ENCODE data around the gene EPHA8.

EPHA8 gene

DNA sequence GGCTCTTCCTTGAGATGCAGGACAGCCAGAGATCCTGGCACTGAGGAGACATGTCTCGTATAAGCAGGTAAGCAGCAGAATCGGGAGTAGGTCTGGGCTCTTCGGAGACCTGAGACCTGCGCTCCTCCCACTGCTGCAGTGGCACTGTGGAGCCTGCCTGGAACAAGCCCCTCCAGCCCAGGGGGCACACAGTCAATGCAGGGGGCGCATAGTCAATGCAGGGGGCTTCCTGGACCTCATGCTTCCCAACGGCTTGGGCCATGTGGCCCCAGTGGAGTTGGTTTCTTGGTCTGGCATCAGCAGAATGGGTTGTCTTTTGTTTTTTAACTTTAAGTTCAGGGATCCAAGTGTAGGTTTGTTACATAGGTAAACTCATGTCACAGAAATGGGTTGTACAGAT lies 27.9 kb upstream of the EPHA8 start:
- in situ Hi-C loops (cut with MboI; ENCODE audit: low sequenced_read_pairs), result no loop called here

DNA sequence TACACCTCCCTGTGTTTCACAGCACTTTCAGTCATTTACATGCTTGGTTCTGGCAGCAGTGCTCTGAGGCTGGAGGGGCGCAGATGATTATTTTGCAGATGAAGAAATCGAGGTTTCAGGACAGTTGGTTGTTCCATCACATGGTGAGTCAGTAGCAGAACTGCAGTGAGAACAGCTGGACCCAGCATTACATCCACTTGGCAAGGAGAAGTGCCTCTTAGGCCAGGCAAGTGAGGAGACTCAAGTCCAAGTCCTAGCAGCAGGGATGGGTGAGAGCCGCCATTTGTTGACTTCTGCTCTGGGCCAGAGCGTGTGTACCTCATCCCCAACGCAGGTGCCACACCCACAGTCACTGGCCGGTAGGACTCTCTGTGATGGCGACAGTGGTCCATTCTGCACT lies 26.8 kb upstream of the EPHA8 start:
- in situ Hi-C loops (cut with MboI; ENCODE audit: low sequenced_read_pairs), result no loop called here

GRCh38 chr1:22537441-22538139 lies 25.7 kb upstream of the EPHA8 start:
- in situ Hi-C loops (cut with MboI; ENCODE audit: low sequenced_read_pairs), result no loop called here

- in situ Hi-C loops (cut with MboI; ENCODE audit: low sequenced_read_pairs), result no loop called here
Observed at GRCh38 chr1:22539510-22540118, 23.7 kb upstream of the EPHA8 start.

DNA sequence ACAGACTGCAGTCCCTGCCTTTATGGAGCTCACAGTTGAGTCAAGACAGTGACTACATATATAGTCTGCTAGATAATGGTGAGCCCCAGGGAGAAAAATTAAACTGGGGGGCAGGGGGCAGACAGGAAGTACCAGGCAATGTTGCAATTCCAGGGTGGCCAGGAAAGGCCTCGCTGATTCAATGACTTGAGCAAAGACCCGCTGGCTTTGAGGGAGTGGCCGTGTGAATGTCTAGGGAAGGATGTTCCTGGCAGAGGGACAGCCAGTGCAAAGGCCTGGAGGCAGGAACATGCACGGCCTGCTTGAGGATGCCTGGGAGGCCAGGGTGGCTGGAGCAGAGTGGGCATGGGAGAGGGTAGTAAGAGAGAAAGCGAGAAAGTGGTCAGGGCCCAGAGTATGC lies 23.0 kb upstream of the EPHA8 start:
- in situ Hi-C loops (cut with MboI; ENCODE audit: low sequenced_read_pairs), result no loop called here

DNA sequence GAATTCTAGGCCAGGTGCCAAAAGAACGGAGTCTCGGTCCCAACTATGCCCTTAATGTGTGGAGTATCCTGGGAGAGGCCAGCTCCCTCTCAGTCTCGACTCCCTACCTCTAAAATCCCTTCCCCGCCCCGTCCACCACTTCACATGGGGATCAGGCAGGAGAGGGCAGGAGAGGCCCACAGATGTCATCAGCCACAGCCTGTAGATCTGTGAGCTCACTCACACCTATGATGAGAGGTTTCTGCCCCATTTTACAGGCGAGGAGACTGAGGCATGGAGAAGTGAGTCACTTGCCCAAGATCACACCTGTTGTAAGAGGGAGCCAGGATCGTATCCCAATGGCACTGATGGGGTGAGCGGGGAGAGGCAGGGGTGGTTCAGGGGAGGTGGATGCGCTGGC lies 20.4 kb upstream of the EPHA8 start:
- in situ Hi-C loops (cut with MboI; ENCODE audit: low sequenced_read_pairs), result no loop called here

GRCh38 chr1:22543679-22544078 lies 19.6 kb upstream of the EPHA8 start:
- in situ Hi-C loops (cut with MboI; ENCODE audit: low sequenced_read_pairs), result no loop called here

- in situ Hi-C loops (cut with MboI; ENCODE audit: low sequenced_read_pairs), result no loop called here
Observed at GRCh38 chr1:22544606-22545005, 18.7 kb upstream of the EPHA8 start.

GRCh38 chr1:22545141-22545540 lies 18.1 kb upstream of the EPHA8 start:
- in situ Hi-C loops (cut with MboI; ENCODE audit: low sequenced_read_pairs), result no loop called here

DNA sequence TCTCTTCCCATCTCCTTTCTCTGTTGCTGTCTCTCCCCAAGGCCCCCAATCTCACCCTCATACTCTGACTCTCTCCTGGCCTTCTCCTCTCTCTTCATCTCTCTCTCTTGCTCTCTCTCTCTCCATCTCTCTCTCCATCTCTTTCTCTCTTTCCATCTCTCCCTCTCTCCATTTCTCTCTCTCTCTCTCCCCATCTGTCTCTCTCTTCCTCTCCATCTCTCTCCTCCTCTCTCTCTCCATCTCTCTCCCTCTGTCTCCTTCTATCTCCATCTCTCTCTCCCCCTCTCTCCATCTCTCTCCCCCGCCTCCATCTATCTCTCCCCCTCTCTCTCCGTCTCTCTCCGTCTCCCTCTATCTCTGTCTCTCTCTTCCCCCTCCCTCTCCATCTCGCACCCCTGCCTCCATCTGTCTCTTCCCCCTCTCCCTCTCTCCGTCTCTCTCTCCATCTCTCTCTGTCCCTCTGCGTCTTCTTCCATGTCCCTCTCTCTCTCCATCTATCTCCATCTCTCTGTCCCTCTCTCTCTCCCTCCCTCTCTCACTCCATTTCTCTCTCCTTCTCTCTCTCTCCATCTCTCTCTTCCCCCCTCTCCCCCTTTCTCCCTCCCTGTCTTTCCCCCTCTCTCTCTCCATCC lies 16.0 kb upstream of the EPHA8 start:
- in situ Hi-C loops (cut with MboI; ENCODE audit: low sequenced_read_pairs), result no loop called here

DNA sequence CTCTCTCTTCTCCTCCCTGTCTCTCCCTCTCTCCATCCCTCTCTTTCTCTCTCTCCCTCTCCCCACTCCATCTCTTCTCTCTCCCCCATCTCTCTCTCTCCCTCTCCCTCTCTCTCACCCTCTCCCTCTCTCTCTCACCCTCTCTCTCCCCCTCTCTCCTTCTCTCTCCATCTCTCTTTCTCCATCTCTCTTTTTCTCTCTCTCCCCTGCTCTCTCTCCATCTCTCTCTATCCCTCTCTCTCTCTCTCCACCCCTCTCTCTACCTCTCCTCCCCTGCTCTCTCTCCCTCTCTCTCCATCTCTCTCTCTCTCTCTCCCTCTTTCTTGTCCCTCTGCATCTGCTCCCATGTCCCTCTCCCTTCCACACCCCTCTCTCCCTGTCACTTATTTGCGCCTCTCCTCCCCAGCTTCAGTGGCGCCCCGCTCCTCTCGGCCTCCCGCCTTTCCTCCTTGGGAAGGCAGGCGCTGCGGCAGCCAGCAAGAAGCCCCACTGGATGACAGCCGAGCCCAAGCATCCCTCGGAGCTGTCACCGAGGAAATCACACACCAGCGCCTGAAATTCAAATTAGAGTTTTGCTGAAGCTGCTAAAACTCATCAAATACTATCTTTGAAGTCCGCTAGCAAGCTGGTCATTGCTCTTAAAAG lies 15.3 kb upstream of the EPHA8 start:
- in situ Hi-C loops (cut with MboI; ENCODE audit: low sequenced_read_pairs), result no loop called here

- in situ Hi-C loops (cut with MboI; ENCODE audit: low sequenced_read_pairs), result no loop called here
Observed at GRCh38 chr1:22550021-22550420, 13.3 kb upstream of the EPHA8 start.

DNA sequence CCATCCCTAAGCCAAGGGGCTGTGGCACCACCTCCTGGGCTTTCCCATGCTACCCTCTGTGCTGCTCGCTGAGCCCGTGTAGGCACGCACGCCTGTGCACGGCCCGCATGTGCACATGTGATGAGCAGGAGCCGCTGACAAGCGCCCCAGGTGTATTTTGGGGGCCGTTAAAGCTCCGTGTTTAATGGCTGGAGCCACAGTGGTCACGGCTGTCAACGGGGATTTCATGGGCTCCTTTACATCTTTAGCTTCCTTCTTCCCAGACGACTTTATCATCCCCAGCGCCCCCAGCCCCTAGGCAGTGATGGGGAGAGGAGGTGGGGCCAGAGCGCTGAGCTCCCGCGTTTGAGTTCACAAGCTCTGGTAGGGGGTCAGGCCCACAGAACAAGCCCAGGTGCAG lies 11.7 kb upstream of the EPHA8 start:
- in situ Hi-C loops (cut with MboI; ENCODE audit: low sequenced_read_pairs), result no loop called here

GRCh38 chr1:22552021-22552420 lies 11.3 kb upstream of the EPHA8 start:
- in situ Hi-C loops (cut with MboI; ENCODE audit: low sequenced_read_pairs), result no loop called here

GRCh38 chr1:22553104-22553880 lies 10.0 kb upstream of the EPHA8 start:
- in situ Hi-C loops (cut with MboI; ENCODE audit: low sequenced_read_pairs), result no loop called here

DNA sequence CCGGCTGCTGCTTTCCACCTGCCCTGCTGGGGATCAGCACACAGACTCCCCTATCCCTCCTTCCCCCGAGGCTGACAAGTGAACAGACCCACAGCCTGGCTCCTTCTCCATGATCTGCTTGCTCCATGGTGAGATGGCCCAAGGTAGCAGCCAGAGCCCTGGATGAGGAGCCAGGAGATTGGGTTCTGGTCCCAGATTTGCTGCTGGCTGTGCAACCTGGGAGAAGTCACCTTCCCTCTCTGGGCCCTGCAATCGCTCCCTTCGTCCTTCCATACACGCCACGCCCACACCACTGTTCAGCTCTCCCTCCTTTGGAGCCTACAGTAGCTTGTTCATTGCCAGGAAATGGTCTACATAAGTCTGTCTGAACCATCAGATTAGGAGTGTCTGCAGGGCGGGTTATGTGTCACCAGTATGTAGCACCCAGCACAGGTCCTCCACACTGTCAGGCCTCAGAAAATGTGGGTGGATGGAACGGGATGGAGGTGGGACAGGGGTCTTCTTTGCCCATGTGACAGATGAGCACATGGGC lies 9.2 kb upstream of the EPHA8 start:
- in situ Hi-C loops (cut with MboI; ENCODE audit: low sequenced_read_pairs), result no loop called here

DNA sequence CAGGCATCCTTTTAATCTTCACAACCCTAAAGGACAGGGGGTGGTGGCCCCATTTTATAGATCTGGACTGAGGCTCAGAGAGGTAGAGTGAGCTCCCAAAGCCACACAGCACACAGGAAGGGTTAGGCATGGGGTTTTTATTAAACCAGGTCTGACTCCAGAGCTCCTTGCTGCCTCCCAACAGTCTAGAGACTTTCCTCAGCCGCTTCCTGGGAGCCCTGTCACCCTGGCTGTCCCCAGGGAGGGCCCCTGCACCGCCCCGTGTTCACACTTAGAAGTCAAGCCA lies 8.0 kb upstream of the EPHA8 start:
- in situ Hi-C loops (cut with MboI; ENCODE audit: low sequenced_read_pairs), result no loop called here

DNA sequence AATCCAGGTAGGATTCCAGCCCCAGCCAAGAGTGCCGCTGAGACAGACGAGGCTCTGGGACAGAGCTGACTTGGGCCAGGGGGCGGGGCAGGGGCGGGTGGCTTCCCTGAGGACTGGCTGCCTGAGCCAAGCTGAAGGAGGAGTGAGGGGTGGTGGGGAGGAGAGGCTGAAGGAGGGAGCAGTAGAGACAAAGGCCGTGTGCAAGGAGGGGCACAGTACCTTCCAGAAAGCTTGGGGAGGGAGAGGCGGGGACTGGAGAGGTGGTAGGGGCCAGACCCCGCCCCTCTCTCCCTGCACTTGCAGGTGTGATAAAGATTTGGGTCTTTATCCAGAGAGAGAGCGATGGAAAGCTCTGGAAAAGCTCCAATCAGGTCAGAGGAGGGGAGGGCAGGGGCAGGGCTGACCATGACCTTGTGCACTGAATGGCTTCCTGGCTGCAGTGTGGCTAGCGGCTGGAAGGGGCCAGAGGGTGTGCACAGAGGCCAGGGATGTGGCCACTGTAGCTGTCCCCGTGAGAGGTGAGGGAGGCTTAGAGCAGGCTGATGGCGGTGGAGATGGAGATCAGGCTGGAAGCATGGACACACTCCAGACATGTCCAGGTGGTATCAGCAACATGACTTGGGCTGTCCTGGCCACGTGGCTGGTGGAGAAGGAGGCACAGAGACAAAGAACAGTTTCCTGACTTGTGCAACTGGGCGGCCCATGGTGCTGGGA lies 6.7 kb upstream of the EPHA8 start:
- in situ Hi-C loops (cut with MboI; ENCODE audit: low sequenced_read_pairs), result no loop called here

DNA sequence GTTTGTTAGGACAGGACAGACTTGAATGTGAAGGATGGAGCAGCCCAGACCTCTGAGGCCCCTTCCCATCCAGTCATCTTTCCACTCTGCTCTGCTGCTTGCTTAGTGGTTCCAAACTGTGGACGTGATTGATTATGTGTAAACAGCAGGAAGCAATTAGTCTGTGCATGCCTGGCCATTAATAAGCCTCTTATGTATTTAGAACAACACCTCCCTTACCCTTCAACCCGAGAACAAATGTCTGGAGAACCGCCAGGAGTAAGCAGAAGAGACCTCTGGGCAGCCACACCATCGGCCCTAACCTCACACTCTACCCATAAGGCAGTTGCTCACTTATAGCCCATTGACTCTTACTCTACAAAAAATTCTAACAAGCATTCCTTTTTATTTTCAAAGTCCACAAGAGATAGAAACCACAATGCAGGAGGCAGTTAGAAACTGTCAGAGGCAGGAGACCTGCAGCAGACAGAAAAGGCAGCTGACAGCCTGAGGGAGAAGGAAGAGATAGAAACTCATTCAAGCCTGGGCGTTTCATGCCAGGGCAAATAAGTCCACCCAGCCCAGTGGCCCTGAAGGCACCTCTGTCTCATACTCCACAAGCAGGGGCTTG lies 5.8 kb upstream of the EPHA8 start:
- in situ Hi-C loops (cut with MboI; ENCODE audit: low sequenced_read_pairs), result no loop called here
